Subcutaneous adipose tissue (tissue), 4 donors: ENCODE measurements around the gene TBL1Y. TPM values are rescaled to one million over a fixed set of nuclear protein-coding genes. Genes with fewer than 3 reads are reported as not detected.

Experiments used
- CTCF ChIP-seq: fragments of 450-650 bp; IDR thresholded peaks from one replicate; pipeline ENCODE4 v1.5.1; 2016; ENCODE audit warnings: low read depth, mild to moderate bottlenecking, control low read depth, antibody characterized with exemption, moderate library complexity
- total RNA-seq, 4 donors: library from RNA; depleted of rRNA; stranded (reverse); fragments of >200 nt; gene quantifications; one replicate each; pipeline ENCODE4 v1.1.0, GENCODE V29; 2016

The TBL1Y gene
- total RNA-seq, 4 donors from 2014 or later = 3.7 to 9.4 TPM; not detected in 2

GRCh38 chrY:7092836-7093235 is 182.3 kb downstream of the TBL1Y start:
- TF ChIP-seq CTCF = no peak

GRCh38 chrY:7094365-7094764 is 183.9 kb downstream of the TBL1Y start:
- no peak for TF ChIP-seq CTCF

GRCh38 chrY:7097021-7097420 is 186.5 kb downstream of the TBL1Y start:
- TF ChIP-seq CTCF = no peak

- no peak for TF ChIP-seq CTCF
Observed at GRCh38 chrY:7099742-7100141, 189.2 kb downstream of the TBL1Y start.

GRCh38 chrY:7102680-7103079 is 192.2 kb downstream of the TBL1Y start:
- TF ChIP-seq CTCF = no peak

- no peak for TF ChIP-seq CTCF
Observed at GRCh38 chrY:7107179-7107578, 196.7 kb downstream of the TBL1Y start.

- no peak for TF ChIP-seq CTCF
Observed at GRCh38 chrY:7110086-7110485, 199.6 kb downstream of the TBL1Y start.
